DMS79 treated with DMSO at 0.1 percent for 48 hours (cell line): ENCODE results near the gene THNSL1.
"Not testable (repeated sequence)": the region's sequence is repeated elsewhere in the genome, so short reads cannot be mapped to it uniquely, and the experiment has no call there.

Experiments used
- DNase-seq: peaks from one replicate; lab custom pipeline; 2025; lab: John Stamatoyannopoulos, UW

THNSL1 gene

DNA sequence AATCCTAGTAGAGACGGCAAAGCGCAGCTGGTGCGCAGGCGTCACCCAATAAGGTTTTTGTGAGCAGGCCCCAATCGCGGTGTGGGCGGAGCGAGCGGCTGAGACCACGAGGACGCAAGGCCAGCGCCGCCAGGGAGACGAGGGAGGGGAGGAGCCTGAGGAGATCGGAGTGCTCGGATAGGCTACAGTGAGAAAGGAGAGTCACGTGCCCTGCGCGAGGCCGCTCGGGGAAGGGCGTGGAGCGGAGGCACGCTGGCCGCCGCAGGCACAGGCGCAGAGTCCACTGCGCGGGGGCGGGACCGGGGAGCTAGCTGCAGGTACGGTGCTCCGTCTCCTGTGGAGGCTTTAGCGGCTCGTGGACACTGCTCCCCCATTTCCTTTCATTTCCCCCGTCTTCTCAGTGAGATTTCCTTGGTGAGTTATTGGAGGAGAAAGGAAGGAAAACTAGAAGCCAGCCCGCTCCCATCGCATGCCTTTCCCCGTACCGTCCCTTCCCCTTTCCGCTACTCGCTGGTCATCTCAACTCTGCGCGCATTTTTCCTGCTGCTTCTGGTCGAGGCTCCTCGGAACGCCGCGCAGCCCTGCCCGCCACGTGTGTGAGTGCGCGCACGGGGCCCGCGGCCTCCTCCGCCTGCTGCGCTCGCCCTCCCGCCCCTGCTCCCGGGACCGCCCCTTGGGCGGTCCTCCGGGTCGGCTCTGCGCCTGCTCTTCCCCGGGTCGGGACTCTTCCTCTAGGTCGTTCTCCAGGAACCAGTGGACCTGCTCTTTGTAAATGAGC, at the start of gene THNSL1:
THNSL1 (plus strand) TSS at position 237 of the 778 bp plus-strand sequence. CDS start 6,612 bp downstream, outside the sequence.
- DNase-seq = peak; percentile 78

- no peak for DNase-seq
Observed at GRCh38 chr10:24966962-24967481, 49.4 kb upstream of the THNSL1 start.

GRCh38 chr10:24968349-24968748, 48.1 kb upstream of the THNSL1 start:
- DNase-seq = no peak

DNA sequence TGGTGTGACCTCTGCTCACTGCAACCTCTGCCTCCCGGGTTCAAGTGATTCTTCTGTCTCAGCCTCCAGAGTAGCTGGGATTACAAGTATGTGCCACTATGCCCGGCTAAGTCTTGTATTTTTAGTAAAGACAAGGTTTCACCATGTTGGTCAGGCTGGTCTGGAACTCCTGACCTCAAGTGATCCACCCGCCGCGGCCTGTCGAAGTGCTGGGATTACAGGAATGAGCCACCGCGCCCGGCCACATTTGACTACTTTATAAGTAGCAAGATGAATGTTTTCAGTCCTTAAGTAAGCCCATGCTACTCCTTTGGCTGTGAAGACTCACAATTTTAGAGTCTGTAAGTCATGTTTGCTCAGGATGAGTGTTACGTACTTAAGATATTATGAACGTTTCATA, 47.5 kb upstream of the THNSL1 start:
- DNase-seq = not testable (repeated sequence)

DNA sequence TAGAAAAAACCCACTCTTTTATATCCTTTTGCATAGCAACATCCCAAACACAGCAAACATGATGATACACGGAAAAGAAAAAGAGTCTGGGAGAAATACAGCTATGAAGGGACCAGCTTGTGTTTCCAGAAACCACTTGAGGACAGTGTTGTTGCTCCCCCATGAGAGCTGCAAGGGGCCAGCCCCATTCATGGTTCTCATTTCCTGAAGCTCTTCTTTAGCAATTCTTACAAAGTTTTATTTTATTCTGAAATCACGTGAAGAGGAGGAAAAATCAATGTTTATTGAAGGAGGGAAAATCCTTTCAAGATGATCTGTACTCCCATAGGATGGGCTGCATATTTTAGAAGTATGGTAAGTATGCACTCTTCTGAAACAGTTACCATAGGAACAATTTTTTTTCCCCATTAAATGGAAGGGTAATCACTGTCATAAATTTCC, 46.6 kb upstream of the THNSL1 start:
- no peak for DNase-seq

DNA sequence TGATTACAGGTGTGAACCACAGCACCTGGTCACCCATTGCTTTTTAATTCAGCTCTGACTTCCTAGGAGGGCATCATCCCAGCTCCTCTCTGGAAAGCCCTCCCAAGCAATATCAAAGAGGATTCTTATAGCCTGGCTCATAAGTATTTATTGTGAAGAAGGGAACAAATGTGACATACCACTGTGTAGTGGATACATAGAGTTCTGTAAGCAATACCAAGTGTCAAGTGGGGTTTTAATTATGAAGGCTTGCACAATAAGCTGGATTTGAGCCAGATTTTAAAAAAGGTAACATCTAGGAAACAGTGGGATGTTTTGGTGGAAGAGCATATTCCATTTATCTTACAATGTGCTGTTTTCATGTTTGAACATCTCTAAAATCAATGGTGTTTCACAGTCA, 45.0 kb upstream of the THNSL1 start:
- no peak for DNase-seq

- no peak for DNase-seq
Observed at GRCh38 chr10:24973163-24973562, 43.2 kb upstream of the THNSL1 start.

DNA sequence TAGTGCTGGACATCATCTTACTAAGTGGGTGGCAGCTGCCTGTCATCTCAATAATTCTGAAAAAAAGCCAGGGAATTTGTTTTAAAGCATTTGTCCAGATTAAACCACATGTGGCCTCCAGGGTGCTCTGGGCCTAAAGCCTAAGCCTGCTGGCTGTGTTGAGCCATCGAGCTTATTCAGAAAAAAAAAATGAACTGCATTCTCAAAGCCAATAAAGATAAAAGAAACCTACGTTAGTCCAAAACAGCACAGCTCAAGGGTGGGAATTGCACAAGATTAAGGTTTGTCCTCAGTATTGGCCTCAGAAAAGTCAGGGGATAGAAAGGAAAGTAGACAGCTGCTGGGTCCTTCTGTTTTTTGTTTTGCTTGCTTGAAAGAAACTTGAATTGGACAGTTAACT, 41.4 kb upstream of the THNSL1 start:
- DNase-seq = no peak

DNA sequence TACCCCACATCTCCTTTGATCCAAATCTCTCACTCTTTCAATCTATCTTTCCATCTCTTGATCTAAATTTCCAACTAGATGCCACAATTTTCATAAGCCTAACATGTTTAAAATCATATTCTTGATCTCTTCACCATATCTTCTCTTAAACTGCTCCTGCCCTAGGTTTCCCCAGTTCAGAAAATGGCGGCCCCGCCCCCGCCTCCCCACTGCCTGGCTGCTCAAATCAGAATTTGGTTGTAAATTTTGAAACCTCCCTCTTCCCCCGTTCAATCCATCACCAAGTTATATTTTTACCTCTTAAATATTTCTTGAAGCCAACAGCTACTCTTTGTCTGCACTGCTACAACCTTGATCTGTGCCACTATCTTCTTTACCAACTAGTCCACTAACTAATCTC, 36.7 kb upstream of the THNSL1 start:
- DNase-seq = no peak

DNA sequence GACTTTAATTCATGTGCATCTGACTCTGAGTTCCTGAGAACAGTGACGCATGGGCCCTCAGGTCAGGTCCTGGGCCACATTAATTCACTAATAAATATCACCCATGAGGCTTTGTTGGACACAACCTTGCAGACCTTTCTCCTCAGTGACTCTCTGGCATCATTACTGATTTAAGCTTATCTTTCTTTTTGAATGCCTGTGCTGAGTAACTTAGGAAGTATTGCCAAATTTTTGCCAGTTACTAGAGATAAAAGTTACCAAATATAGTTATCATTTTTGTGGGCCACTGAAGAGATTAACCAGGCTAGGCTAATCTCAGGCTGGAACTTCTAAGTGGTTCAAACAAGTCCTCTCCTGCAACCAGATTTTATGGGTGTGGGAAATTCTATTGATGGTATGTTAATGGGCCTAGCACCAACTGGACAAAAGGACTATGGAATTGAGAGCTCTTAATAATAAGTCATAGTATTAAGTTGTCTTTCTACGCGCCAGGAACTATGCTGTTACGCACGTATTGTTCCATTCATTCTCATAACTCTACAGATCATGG, 35.2 kb upstream of the THNSL1 start:
- no peak for DNase-seq

GRCh38 chr10:24982319-24983112, 33.9 kb upstream of the THNSL1 start:
- no peak for DNase-seq

DNA sequence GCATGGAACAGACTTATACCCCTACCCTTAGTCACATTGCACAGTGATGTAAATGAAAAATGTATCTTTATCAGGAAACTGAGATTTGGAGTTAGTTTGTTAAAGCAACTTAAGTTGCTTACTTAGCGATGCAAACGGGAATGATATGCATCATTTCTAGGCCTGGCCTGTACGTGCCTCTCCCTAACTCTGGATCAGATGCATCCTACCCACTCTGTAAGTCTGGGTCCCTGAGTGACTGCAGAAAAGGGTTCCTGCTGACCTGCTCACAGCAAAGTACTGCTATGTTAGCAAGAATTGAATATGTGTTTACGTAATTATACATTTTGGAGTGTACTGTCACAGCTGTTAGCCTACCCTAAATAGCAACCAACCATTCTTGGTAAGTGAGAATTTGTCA, 33.3 kb upstream of the THNSL1 start:
- DNase-seq = no peak

- no peak for DNase-seq
Observed at GRCh38 chr10:24983946-24984345, 32.5 kb upstream of the THNSL1 start.

DNA sequence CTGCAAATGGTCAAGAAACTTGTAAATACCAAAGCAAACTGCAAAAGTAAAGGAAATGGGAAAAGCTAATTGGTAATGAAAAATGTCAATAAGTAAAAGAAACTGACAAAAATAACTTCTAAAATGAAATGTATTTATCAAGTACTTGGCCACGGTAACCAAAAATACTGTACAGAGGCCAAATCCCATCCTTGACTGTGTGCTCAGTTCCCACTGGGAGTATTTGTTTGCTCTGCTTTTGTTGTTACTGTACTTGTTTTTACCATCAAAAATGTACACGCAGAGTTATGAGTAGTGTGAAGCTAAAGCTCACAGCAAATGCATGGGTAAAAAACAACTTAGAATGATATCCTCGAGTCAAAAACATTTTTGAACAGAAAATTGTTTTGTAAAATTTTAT, 31.5 kb upstream of the THNSL1 start:
- DNase-seq = no peak

- DNase-seq = no peak
Observed at GRCh38 chr10:24988831-24989640, 27.4 kb upstream of the THNSL1 start.

GRCh38 chr10:24989867-24990266, 26.5 kb upstream of the THNSL1 start:
- no peak for DNase-seq

- DNase-seq = no peak
Observed at GRCh38 chr10:24991298-24991697, 25.1 kb upstream of the THNSL1 start.

DNA sequence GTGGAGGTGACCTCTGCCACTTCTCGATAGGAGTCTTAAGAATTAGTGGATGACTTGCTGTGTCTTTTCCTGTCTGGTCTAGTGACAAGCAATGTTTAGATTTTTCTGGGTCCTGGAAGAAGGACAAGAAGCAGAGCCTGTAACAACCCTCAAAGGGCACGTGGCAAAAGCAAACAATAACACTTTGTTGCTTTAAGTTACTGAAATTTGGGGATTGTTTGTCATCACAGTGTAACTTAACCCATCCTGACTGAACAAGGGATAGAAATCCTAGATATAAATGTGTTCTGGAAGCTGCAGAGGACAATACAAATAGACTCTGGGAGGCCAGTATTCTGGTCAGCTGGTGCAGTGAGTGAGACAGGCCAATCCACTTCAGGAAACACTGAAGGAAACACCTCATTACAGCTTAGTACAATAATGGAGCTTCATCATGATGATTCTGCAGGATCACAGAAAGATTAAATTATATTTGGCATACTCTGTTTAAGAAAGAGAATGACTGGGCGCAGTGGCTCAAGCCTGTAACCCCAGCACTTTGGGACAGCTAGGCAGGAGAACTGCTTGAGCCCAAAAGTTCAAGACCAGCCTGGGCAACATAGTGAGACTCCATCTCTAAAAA, 23.8 kb upstream of the THNSL1 start:
- no peak for DNase-seq

DNA sequence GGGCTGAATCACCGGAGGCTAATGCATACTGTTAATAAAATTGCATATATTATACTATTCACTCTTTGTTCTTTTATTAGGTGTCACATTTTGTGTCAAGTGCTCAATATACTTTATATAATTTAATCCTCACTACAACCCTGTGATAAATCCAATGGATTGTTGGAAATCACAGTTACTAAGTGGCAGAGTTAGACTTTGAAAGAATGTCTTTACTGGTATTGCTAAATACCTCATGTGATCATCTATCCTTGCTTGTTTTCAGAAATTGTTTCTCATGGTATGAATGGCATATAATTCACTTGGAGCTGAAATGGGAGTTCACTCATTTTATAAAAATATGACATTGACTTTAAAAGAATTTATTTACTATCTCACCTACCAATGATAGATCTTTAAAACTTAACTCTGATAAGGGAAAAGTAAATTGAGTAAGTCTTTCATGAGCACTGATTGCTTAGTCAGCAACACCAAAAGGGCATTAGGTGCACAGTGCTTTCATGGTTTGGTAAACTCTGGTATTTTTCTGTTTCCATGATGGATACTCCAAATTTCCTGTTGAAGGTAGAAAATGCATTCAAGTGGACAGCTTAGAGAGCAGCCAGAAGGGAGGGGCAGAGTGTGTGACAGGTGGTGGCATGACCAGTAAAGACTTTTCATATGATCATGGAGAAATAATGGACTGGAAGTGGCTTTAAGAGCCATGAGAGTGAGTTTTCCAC, 23.0 kb upstream of the THNSL1 start:
- DNase-seq = no peak

DNA sequence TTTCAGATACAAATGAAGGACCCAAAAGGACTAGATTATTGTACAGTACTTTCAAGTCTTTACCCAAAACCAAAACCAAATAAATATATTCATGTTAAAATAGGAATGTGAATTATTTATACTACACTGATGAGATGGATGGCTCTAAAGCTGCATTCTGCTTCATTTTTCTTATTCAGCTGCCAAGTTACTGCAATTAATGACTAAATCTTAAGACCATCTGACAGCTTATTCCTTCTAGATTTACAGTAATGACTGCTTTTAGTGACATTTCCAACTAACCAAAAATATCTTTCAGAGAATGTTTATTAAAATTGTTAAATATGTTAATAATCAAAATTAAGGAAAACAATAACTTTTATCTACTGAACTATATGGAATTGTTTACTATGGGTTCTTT, 21.3 kb upstream of the THNSL1 start:
- DNase-seq = no peak

GRCh38 chr10:24998044-24998443, 18.4 kb upstream of the THNSL1 start:
- DNase-seq = no peak
